IPS-15b (cell line): ENCODE results near the gene CNOT3.
A peak's percentile ranks its signal among the peaks of the same experiment; 100 is the strongest.

ENCODE experiments used
- H3K27me3 ChIP-seq: one replicate; pipeline ENCODE4 v1.6.1; 2013; ENCODE audit warnings: low read length; ENCODE audit not compliant: control insufficient read depth, insufficient read depth
- H3K36me3 ChIP-seq: one replicate; pipeline ENCODE4 v1.6.1; 2013; ENCODE audit warnings: low read length; ENCODE audit not compliant: control insufficient read depth, insufficient read depth
- H3K4me1 ChIP-seq: one replicate; pipeline ENCODE4 v1.6.1; 2013; ENCODE audit warnings: mild to moderate bottlenecking, low read length; ENCODE audit not compliant: control insufficient read depth, insufficient read depth
- H3K4me3 ChIP-seq: one replicate; pipeline ENCODE4 v1.5.1; 2013; ENCODE audit warnings: low read depth, low read length
- H3K9ac ChIP-seq: one replicate; pipeline ENCODE4 v1.6.1; 2013; ENCODE audit warnings: low read depth, mild to moderate bottlenecking, low read length
- H3K9me3 ChIP-seq: one replicate; pipeline ENCODE4 v1.6.1; 2013; ENCODE audit warnings: mild to moderate bottlenecking, low read length; ENCODE audit not compliant: control insufficient read depth, insufficient read depth

The CNOT3 gene

DNA sequence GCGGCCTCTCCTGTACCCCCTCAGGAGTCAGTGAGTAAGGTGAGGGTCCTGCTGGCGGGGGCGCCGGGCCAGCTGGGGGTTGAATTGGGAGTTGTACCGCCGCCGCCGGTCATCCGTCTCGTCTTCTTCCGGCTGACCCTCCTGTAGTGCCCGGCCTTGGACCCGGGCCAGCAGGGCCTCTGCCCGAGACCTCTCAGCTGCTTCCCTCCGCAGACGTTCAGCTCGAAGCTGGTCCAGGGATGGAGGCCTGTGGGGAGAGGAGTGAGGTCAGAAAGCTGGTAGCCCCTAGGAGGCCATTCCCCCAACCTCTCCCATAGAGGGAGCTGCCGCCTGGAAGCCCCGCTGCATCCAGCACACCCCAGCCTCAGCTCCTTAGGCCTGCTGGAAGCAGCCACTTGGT lies 18.1 kb downstream of the CNOT3 start:
- Histone ChIP-seq H3K36me3 (peaks cover 61% of the 10 kb centered on the region), H3K27me3 (no peaks in the 10 kb centered on the region), H3K9ac (no peak overlapping the region), H3K9me3 (no peaks in the 10 kb centered on the region), H3K4me3 (no peak overlapping the region), H3K4me1 (peaks cover 4% of the 10 kb centered on the region)

DNA sequence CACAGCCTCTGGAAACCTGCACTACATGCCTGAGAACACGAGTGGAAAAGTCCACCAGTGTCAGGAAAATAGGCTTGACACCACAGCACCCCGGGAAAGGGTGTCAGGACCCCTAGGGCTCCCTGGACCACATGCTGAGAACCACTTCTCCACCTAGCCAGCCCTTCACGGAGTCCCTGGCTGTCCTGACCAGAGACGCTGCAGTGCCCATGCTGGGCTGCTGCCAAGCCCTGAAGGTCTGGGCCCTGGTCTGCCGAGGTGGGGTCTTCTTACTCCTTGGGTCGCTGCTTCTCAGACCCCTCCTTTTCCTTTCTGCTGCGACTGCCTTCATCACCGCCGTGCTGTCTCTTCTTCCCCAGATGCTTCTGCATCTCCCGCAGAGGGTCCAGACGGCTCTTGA lies 18.9 kb downstream of the CNOT3 start:
- Histone ChIP-seq H3K36me3 (peaks cover 55% of the 10 kb centered on the region), H3K4me3 (no peak overlapping the region), H3K9ac (no peak overlapping the region), H3K9me3 (no peaks in the 10 kb centered on the region), H3K4me1 (peaks cover 7% of the 10 kb centered on the region), H3K27me3 (no peaks in the 10 kb centered on the region)

DNA sequence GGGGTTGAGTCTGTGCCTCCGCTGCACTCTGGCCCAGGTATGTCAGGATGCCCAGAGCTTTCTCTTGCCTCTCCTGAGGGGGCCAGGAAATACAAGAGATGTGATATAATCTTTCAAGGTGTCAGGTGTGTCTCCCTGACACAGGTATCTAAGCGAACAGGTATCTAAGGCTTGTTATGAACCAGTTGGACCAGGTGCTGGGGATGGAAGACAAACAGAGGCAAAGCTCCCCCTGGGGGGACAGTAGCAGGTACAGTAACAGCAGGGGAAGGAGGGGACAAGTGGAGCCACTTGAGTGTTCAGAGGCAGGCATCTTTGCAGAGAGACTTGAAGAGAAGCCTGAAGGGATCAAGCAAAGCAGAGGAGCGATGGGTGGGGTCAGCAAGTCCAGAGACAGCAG lies 19.4 kb downstream of the CNOT3 start:
- Histone ChIP-seq H3K4me3 (no peak overlapping the region), H3K9me3 (no peaks in the 10 kb centered on the region), H3K27me3 (no peaks in the 10 kb centered on the region), H3K9ac (no peak overlapping the region), H3K36me3 (peaks cover 50% of the 10 kb centered on the region), H3K4me1 (peaks cover 7% of the 10 kb centered on the region)

DNA sequence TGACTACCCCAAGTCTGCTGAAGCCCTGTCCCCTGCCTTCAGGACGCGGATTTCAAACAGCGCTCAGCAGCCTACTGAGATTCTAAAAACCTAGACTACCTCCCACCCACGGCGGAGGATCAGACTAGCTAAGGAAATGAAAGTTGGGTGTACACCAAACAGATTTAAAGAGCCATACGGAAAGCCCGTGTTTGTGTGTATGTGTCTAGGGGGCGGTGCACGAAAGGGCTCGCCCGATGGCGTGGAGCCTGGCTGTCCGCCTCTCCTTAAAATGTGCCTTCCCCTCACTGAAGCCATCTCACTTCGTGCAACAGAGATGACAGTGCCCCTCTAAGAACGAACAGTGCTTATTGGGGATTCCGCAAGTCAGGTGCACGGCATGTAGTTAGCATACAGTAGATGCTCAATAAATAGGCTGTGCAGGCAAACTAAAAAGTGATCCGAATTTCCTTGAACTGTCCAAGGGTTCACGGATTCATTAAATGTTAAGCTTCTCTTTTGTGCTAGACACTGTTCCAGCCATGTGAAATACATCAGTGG lies 21.3 kb downstream of the CNOT3 start:
- Histone ChIP-seq H3K27me3 (peaks cover 4% of the 10 kb centered on the region), H3K36me3 (peaks cover 31% of the 10 kb centered on the region), H3K4me1 (peaks cover 9% of the 10 kb centered on the region), H3K4me3 (peak overlapping the region; percentile 92), H3K9me3 (no peaks in the 10 kb centered on the region), H3K9ac (peak overlapping the region; percentile 66)

DNA sequence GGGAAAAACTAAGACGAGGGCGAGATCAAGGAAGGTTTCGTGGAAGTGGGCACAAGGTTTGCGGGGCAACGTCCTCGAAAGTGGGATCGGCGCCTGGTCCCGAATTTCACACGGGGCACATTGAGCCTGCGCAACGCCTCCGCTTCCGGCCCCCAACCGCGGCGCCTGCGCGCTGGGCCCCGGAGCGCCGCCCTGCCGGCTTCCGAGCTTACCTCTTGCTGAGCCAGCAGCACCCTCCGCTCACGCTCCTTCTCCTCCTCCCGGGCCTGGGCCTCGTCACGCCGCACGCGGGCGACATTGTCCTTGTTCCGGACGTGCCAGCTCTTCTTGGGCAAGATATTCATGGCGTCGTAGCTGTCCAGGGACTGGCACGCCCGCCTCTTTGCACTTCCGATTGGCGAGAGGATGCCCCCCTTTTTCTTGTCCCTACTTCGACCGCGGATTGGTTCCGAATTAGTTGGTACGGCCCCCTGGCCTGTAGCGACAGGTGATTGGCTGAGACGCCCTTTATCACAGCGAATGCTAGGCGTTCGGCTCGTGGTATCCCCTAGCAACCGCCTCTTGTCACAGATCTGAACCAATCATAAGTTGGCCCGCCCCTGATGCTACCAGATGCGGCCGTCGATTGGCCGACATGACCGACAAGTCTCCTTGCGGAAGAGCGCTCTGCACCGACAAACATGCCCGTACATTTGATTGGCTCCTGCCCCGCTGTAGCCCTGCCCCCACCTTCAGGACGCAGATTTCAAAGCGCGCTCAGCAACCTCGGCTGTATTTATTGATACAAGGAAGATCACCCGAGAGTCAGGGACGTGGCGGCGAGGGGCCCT lies 22.0 kb downstream of the CNOT3 start, which contains the start of gene LENG1:
LENG1 (minus strand) TSS at position 370 of the 830 bp plus-strand sequence; CDS start at position 344, 26 bp downstream.
- H3K36me3 ChIP-seq = peaks cover 25% of the 10 kb centered on the region
- no peaks in the 10 kb centered on the region for H3K9me3 ChIP-seq
- H3K4me1 ChIP-seq = peaks cover 9% of the 10 kb centered on the region
- peaks cover 4% of the 10 kb centered on the region for H3K27me3 ChIP-seq
- H3K9ac ChIP-seq = peak within 1 kb of the TSS; percentile 81
- peak within 1 kb of the TSS; percentile 92 for H3K4me3 ChIP-seq

DNA sequence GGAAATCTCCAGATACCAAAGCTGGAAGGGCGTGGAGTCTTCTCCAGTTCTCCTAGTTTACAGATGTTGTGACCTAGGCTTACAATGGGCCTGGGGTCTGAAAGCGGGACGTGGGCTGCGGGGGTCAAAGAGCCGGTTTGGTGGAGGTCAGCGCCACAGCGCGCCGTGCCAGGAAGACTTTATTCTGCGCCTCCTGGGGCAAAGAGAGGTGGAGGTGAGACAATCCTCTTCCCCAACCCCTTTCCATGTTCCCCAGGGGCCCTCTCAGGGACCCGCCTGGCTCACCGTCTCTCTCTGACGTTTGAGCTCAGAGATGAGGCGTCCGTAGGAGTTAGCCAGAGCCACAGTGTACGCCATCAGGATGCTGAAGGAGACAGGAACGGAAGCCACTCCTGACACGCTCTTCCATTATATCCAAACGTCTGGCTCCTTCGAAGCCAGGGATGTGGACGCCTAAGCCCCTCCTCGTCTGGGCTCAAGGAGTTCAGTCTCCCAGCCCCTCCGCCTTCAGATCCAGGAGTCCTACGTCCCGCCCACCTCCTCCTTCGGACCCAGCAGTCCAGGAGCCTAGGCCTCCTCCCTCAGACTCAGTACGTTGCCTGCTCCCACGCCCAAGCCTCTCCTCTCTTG lies 22.7 kb downstream of the CNOT3 start:
- Histone ChIP-seq H3K27me3 (peaks cover 4% of the 10 kb centered on the region), H3K9ac (peak overlapping the region; percentile 81), H3K9me3 (no peaks in the 10 kb centered on the region), H3K4me3 (peak overlapping the region; percentile 74), H3K4me1 (peaks cover 9% of the 10 kb centered on the region), H3K36me3 (peaks cover 18% of the 10 kb centered on the region)

DNA sequence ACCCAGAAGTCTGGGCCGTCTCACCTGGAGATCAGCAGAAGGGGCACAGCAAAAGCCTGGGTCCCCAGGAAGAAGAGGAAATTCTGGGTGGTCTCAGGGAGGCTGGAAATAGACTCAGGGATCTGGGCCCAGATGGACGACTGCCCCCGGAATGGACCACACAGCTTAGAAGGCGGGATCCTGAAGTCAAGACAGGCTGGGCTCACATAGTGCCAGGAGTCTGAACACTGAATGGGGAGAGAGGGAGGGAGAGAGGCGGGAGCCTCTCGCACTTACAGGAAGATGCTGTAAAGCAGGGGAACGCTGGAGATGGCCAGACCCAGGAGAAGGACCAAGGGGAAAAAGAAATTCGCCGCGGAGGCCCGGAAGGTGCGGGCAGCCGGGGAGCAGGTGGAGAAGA lies 23.3 kb downstream of the CNOT3 start:
- Histone ChIP-seq H3K9me3 (no peaks in the 10 kb centered on the region), H3K36me3 (peaks cover 14% of the 10 kb centered on the region), H3K4me1 (peaks cover 9% of the 10 kb centered on the region), H3K27me3 (peaks cover 4% of the 10 kb centered on the region), H3K4me3 (peak overlapping the region; percentile 74), H3K9ac (peak overlapping the region; percentile 81)

DNA sequence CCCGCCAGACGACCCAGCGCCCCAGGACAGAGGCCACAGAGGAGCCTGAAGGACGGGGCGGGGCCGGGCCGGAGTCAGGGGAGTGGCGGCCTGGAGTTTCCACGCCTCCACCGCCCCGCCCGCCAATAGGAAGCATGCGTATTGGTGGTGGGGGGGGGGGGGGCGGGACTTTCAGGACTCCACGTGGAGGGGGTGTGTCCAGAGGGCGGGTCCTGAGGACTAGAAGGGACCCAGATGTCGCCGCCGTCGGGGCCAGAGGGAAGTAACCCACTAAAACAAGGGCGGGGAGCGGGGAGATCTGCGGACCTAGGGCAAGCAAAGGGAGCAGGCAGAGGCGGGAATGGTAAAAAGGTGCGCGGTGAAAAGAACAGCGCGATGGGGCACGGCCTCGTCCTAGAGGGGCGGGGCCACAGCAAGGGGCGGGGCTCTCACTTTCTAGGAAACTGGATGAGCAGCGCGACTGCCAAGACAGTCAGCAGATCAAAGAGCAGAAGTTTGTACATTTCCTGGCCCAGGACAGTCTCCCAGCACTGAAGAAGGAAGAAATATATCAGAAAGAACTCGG lies 24.8 kb downstream of the CNOT3 start:
- H3K4me3 ChIP-seq = peak overlapping the region; percentile 68
- peaks cover 9% of the 10 kb centered on the region for H3K4me1 ChIP-seq
- no peak overlapping the region for H3K9ac ChIP-seq
- peaks cover 4% of the 10 kb centered on the region for H3K27me3 ChIP-seq
- peaks cover 2% of the 10 kb centered on the region for H3K36me3 ChIP-seq
- H3K9me3 ChIP-seq = no peaks in the 10 kb centered on the region

DNA sequence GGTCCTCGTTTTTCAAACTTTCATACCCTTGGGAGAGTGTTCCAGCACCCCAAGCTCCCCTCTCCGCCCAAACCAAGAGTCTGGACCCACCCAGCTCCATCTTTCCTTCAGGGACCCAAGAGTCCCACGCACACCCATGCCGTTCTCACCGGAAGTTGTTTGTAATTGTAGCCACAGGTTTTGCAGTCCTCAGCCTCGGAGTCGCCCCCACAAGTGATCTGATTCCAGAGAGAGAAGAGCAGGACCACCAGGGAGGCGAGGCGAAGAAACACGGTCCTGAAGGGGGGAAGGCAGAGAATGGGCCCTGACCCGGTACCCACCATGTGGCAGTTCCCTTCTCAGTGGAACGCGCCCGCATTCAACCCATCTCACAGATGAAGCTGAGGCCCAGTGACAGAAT lies 25.3 kb downstream of the CNOT3 start:
- peaks cover 9% of the 10 kb centered on the region for H3K4me1 ChIP-seq

DNA sequence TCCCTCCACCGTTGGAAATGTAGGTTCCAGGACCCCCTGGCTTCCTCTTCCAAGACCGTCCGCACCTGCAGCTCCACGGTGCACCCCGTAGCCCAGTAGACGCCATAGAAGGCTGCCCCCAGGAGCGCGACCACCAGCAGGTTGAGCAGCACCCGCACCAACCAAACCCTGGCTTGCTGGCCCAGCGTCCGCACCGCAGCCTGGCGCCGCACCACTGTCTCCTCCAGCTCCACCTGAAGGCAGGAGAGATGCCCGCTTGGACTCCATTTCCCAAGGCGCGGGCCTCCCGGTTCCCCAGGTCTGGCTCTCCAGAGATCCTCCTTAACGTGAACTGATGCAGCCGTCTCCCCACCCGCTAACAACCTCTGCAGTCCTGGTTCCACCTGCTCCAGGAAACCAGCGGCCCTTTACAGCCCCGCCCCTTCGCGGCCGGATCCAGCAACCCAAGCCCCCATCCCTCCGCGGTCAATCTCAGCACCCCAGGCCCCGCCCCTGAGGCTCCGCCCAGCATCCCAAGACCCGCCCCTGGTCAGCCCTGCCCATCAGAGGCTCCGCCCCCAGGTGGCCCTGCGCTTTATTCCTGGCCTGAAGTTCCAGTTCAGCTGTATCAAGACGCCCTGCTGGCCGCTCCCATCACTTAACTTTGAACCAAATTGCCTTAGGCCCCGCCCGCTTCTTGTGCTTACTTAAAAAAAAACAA lies 27.0 kb downstream of the CNOT3 start:
- no peak overlapping the region for H3K9ac ChIP-seq
- H3K4me3 ChIP-seq = peak overlapping the region; percentile 65
- H3K36me3 ChIP-seq = no peaks in the 10 kb centered on the region
- H3K4me1 ChIP-seq = peaks cover 6% of the 10 kb centered on the region
- H3K27me3 ChIP-seq = peaks cover 4% of the 10 kb centered on the region
- no peaks in the 10 kb centered on the region for H3K9me3 ChIP-seq

More for the DNA sequence above, 25.3 kb downstream of the CNOT3 start:
- Histone ChIP-seq H3K9ac (no peak overlapping the region), H3K36me3 (no peaks in the 10 kb centered on the region), H3K27me3 (peaks cover 4% of the 10 kb centered on the region), H3K9me3 (no peaks in the 10 kb centered on the region), H3K4me3 (peak overlapping the region; percentile 68)

DNA sequence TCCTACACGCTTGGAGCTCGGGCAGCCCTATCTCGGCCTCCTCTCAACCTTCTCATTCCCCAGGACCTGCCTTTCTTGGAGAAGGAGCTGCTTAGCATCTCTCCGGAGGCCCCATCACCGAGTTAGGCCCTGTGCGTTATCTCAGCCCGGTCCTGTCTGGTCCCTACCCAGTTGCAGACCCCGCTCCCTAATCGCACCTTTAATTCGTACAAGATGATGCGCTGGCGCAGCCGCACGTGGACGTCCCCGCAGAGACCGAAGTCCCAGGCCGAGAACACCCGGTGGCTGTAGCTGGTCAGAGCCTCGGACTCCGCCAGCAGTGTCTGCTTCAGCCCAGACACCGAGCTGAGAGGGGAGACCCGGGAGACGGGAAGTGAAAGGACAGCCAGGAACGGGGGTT lies 27.7 kb downstream of the CNOT3 start:
- H3K4me1 ChIP-seq = peaks cover 6% of the 10 kb centered on the region
- H3K36me3 ChIP-seq = no peaks in the 10 kb centered on the region
- peaks cover 4% of the 10 kb centered on the region for H3K27me3 ChIP-seq
- no peak overlapping the region for H3K9ac ChIP-seq
- no peaks in the 10 kb centered on the region for H3K9me3 ChIP-seq
- no peak overlapping the region for H3K4me3 ChIP-seq
